GM19193 (cell line): ENCODE results near the gene SPNS3.

Source experiments
- POLR2A ChIP-seq: IDR thresholded peaks from 4 replicates; pipeline ENCODE4 v1.6.1; 2011; ENCODE audit not compliant: insufficient read depth, insufficient read length; ENCODE audit errors: extremely low read depth

The SPNS3 gene

DNA sequence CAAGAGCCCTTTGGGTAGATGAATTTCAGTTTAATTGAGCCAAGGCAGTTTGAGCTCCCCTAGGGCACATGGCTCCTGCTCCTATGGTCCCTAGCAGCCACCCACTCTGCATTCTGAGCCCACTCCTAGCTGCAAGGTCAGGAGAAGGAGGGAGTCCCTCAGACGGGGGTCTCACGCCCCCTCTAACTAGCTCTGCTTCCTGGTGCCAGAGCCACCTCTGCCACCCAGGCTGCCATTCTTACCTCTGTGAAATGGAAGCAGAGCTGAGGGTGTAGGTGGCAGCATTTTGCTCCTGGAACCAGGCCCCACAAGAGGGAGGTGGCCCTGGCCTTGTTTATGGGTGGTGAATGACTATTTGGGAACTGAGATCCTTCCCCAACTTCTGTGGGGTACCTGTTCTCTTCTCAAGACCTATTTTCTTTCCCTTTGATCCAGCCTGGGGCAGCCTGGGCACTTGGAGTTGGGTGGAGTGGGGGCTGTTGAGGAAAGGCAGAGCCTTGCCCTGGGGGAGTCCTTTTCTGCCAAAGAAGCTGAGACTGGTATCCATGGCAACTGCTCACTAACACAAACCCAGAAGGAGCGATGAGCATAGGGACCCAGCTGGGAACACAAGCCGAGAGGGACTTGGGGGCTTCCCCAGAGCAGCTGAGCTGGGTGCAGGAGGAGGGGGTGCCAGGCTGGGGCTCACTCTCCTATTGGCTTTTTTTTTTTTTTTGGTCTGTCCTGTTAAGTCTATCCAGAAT lies 69.7 kb downstream of the SPNS3 start:
- no peak for TF ChIP-seq POLR2A

DNA sequence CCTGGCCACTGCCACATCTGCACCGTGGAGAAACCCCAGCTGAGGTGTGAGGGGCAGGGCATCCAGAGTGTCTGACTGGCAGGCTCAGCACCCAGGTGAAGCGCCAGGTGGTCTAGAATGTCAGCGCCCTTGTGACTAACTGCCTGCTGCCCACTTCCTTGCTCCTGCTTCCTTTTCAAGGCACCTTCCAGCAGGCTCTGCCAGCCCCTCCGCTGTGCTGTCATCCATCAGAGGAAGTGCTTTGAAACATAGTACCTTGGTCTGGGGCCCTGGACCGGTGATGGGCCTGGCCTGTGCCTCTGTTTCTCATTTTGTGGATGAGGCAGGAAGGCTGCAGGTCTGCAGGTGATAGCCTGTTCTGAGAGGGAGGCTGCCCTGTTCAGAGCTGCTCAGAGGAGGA lies 70.4 kb downstream of the SPNS3 start:
- TF ChIP-seq POLR2A, result no peak

- no peak for TF ChIP-seq POLR2A
These were observed 71.4 kb downstream of the SPNS3 start for GRCh38 chr17:4505187-4505586.

DNA sequence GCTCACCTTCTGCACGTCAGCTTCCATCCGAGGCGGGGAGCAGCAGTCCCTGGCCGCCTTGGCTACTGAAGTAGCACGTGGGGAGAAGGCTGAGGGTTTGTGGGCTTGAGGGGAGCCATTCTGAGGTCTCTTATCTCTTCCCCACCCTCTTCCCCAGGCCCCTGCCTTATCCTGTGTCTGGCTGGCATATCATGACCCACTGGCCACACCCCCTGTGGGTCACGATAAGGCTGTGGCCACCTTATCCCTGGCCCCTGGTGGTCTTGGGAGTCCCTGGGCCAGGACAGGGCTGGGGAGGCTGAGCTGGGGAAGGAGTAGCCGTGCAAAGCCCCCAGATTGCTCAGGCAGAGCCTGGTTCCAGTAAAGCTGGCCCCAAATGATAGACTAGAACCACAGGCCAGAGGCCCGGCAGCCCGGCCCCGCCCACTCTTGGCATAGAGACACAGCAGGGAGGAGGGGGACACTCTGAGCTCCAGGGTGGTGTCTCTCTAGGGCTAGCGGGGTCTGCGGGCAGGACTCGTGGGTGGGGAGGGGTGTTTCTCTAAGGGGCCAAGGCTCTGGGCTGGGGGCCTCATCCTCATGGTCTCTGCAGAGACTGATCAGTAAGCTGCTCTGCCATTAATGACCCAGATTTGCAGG lies 72.6 kb downstream of the SPNS3 start:
- no peak for TF ChIP-seq POLR2A

GRCh38 chr17:4506892-4507291 lies 73.2 kb downstream of the SPNS3 start:
- TF ChIP-seq POLR2A, result no peak

DNA sequence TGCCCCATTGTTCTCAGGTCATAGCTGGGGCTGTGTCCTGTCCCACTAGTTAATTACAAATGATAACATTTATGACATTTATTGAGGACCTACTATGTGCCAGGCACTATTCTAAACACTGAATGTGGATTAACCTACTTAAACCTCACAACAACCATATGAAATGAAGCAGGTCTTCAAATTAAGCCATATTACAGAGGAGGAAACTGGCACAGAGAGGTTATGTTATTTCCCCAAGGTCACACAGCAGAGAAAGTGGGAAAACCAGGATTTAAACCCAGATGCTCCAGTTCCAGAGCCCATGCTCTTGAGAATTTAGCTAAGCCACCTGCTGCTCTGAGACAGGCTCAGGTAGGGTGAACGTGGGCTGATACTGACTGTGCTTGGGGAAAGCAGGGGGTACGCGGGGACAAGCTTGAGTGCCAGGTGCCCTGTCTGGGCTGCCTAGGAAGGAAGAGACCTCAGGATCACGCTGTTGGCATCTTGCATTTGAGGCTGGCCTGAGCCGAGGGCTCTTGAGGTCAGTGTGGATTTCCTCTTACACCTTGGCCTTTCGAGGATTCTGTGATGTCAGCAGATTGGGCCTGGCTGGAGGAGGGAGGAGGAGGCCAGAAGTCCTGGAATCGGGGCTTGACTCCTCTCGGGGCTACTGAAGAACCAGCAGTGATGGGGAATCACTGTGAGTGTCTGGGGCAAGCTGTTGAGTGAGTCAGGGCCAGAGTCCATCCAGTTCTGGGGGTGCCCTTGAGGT lies 73.8 kb downstream of the SPNS3 start:
- TF ChIP-seq POLR2A, result no peak

DNA sequence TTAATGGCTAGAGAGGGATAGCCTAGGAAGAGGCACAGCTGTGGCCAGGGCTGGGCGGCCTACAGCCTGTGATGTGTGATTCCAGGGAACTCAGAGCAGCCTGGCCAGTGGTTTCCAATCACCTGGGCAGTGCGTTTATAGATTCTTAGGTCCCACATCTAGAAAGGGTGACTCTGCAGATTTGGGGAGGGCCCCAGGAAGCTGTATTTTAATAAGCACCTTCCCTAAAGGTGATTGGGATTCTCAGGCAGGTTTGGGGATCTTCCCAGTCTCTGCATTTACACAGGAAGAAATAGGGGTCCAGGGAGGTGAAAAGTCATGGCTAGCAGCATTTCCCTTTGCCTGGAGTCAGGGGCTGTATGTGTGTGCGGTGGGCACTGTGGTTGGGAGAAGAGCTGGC lies 74.5 kb downstream of the SPNS3 start:
- TF ChIP-seq POLR2A, result no peak

- TF ChIP-seq POLR2A, result no peak
These were observed 75.7 kb downstream of the SPNS3 start for GRCh38 chr17:4509401-4509800.

DNA sequence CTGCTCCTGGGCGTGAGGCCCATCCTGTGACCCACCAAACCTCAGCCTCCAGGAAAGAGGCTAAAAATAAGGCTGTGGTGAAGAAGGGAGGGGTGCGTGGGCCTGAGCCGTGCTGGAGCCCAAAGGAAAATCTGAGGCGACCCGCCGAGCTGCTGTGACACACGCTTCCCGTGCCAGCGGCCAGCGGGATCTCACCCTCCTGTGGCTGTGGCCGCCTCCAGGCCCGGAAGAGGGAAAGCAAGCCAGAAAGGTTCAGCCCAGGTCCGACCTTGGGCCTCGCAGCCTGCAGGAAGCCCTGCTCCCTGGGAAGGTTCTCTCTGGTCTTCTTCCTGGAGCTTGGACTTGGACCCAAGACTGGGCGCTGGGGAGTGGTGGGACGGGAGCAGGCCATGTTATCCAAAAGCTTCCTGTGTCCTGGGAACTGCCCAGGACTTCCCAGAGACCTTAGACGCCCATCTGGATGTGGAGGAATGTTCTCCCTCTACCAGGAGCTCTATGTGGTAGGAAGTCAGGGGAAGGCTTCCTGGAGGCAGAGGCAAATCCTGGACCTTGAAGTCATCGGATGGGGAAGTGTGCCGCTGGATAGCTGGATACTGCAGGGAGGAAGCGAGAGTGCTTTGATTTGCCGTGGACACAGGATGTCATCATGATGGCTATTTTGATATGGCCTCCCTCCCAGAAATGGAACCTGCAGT lies 76.3 kb downstream of the SPNS3 start:
- TF ChIP-seq POLR2A, result no peak

DNA sequence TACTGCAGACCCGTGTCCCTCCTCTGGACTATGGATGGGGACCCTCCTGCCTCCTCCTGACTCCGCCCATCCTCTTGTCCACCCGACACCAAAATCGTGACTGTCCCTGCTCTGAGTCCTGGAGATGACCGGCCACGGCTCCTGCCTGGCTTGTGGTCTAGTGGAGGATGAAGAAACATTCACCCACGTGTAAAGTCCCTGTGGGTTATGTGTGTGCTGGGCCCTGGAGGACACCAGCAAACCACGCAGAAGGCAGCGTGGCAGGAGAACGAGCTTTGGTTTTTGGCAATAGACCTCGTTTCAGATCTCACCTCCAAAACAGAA lies 76.8 kb downstream of the SPNS3 start:
- no peak for TF ChIP-seq POLR2A

- TF ChIP-seq POLR2A, result no peak
These were observed 77.6 kb downstream of the SPNS3 start for GRCh38 chr17:4511199-4511932.

DNA sequence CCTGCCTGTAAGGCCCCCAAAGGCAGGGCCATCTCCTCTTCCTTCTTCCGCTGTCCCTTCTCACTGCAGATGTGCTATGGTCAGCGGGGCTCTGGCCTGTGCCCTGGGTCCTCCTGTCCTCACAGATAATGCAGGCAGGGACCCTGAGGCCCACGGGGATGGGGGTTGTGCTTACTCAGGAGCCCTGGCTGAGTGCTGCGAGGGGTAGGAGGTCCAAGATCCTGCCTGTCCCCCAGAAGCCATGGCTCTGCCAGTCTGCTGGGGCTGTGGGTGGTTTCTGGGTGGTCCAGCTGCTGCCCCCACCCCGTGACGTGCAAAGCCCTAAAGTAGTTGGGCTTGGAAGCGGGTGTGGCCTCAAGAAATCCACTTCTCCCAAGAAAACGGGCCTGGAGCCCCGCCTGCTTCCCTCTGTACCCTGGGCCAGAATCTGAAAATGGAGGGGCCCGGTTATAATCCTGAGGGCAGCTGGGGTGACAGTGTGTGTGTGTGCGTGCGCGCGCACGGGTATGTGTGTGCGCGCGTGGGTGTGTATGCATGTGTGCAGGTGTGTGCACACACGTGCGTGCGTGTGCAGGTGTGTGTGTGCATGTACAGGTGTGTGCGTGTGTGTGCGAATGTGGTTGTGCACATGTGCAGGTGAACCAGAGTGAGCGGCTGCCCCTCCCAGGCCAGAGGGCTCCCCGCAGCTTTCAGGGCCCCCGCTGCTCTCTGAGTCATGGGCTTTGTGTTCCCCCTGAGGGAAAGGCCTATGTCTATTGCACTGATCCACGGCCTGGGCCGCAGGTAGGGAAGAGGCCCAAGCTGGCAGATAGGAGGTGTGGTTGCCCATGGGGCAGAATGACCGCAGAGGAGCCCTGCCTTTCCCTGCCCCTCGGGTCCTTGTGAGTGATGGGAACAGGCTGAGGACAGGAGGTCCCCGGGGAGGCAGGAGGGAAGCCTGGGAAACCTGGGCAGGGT lies 78.7 kb downstream of the SPNS3 start:
- TF ChIP-seq POLR2A, result no peak

- no peak for TF ChIP-seq POLR2A
These were observed 79.6 kb downstream of the SPNS3 start for GRCh38 chr17:4513113-4514032.
